WTC11 (cell line): ENCODE measurements around the gene NFIL3. TPM values are rescaled to one million over a fixed set of nuclear protein-coding genes. Genes with fewer than 3 reads are reported as not detected.
"Not testable (repeated sequence)": the region's sequence is repeated elsewhere in the genome, so short reads cannot be mapped to it uniquely, and the experiment has no call there.

ENCODE experiments used
- ATAC-seq: fragments of 200-7000 bp; cut with Tn5 transposase; 2 replicates; pipeline ENCODE4 v1.10.0; 2021; ENCODE audit warnings: mild to moderate bottlenecking, moderate library complexity
- CTCF ChIA-PET: fragments of 300-600 bp; sonication (Branson Sonifier 250); formaldehyde crosslinking; loops from one replicate; lab custom pipeline; 2021; ENCODE audit warnings: antibody characterized with exemption; lab: Charles Lee
- POLR2A ChIA-PET: fragments of 350-600 bp; sonication (Branson Sonifier 250); formaldehyde crosslinking; loops from one replicate; lab custom pipeline; 2021; ENCODE audit warnings: antibody characterized with exemption; lab: Charles Lee
- DNase-seq: peaks from one replicate; pipeline ENCODE4 v3.0.0; 2021; ENCODE audit warnings: low spot score
- H3K27ac Mint-ChIP-seq: 2 replicates; pipeline ENCODE4 v1.8.0; 2021; ENCODE audit warnings: mixed read lengths
- H3K27me3 Mint-ChIP-seq: 2 replicates; pipeline ENCODE4 v1.8.0; 2021; ENCODE audit warnings: low read depth, mild to moderate bottlenecking, moderate library complexity, mixed read lengths
- H3K36me3 Mint-ChIP-seq: 2 replicates; pipeline ENCODE4 v1.8.0; 2021; ENCODE audit warnings: mixed read lengths
- H3K4me1 Mint-ChIP-seq: 2 replicates; pipeline ENCODE4 v1.8.0; 2022; ENCODE audit warnings: mixed read lengths
- H3K4me3 Mint-ChIP-seq: 2 replicates; pipeline ENCODE4 v1.8.0; 2021; ENCODE audit warnings: mild to moderate bottlenecking, moderate library complexity, mixed read lengths
- H3K9me3 Mint-ChIP-seq: 2 replicates; pipeline ENCODE4 v1.8.0; 2021; ENCODE audit warnings: mixed read lengths
- AFF4 ChIP-seq: sonication (generic); formaldehyde crosslinking; IDR thresholded peaks from 2 replicates; pipeline ENCODE4 v1.8.1; 2023; ENCODE audit warnings: mild to moderate bottlenecking, missing genetic modification reagents, borderline replicate concordance
- ARID4B ChIP-seq: sonication (generic); formaldehyde crosslinking; IDR thresholded peaks from 2 replicates; pipeline ENCODE4 v1.8.0; 2023; ENCODE audit warnings: missing genetic modification reagents, mild to moderate bottlenecking, borderline replicate concordance
- CREM ChIP-seq: sonication (generic); formaldehyde crosslinking; IDR thresholded peaks from 2 replicates; pipeline ENCODE4 v1.8.1; 2022; ENCODE audit warnings: mild to moderate bottlenecking, missing genetic modification reagents, moderate library complexity
- HMGA2 ChIP-seq: fragments of 250-450 bp; sonication (Bioruptor Pico); IDR thresholded peaks from 2 replicates; pipeline ENCODE4 v1.4.0; 2021; ENCODE audit warnings: mild to moderate bottlenecking, moderate library complexity
- KAT7 ChIP-seq: sonication (generic); formaldehyde crosslinking; IDR thresholded peaks from 2 replicates; pipeline ENCODE4 v1.8.1; 2023; ENCODE audit warnings: missing genetic modification reagents, mild to moderate bottlenecking, borderline replicate concordance
- MLX ChIP-seq: sonication (generic); formaldehyde crosslinking; IDR thresholded peaks from 2 replicates; pipeline ENCODE4 v1.8.1; 2023; ENCODE audit warnings: mild to moderate bottlenecking, missing genetic modification reagents, moderate library complexity
- NFYB ChIP-seq: sonication (generic); formaldehyde crosslinking; conservative IDR thresholded peaks from 2 replicates; pipeline ENCODE4 v1.8.0; 2022; ENCODE audit warnings: low read depth, missing genetic modification reagents
- NR3C1 ChIP-seq: sonication (generic); formaldehyde crosslinking; conservative IDR thresholded peaks from 2 replicates; pipeline ENCODE4 v1.8.1; 2023; ENCODE audit warnings: low read depth, mild to moderate bottlenecking, missing genetic modification reagents
- RORB ChIP-seq: fragments of 250-450 bp; sonication (Bioruptor Pico); IDR thresholded peaks from 2 replicates; pipeline ENCODE4 v1.9.0; 2021; ENCODE audit warnings: mild to moderate bottlenecking
- SP1 ChIP-seq: sonication (generic); formaldehyde crosslinking; conservative IDR thresholded peaks from 2 replicates; pipeline ENCODE4 v1.8.1; 2022; ENCODE audit warnings: missing genetic modification reagents
- USF1 ChIP-seq: sonication (generic); formaldehyde crosslinking; IDR thresholded peaks from 2 replicates; pipeline ENCODE4 v1.8.0; 2022; ENCODE audit warnings: mild to moderate bottlenecking, missing genetic modification reagents
- ZNF138 ChIP-seq: sonication (generic); formaldehyde crosslinking; conservative IDR thresholded peaks from 2 replicates; pipeline ENCODE4 v1.8.1; 2022; ENCODE audit warnings: mild to moderate bottlenecking, moderate library complexity, missing genetic modification reagents
- ZNF512 ChIP-seq: sonication (generic); formaldehyde crosslinking; IDR thresholded peaks from 2 replicates; pipeline ENCODE4 v1.8.1; 2022; ENCODE audit warnings: missing genetic modification reagents, borderline replicate concordance
- total RNA-seq: library from RNA; stranded (reverse); gene quantifications from 3 replicates; pipeline ENCODE4 v1.2.3, GENCODE V29; 2021

NFIL3 gene
- total RNA-seq, 1 experiment from 2014 or later: 11.8 TPM

GRCh38 chr9:91371894-91372293 lies 51.7 kb downstream of the NFIL3 start (continued):
- TF ChIP-seq CREM (no peak), AFF4 (CRISPR knock-in tag) (no peak)

- not testable (repeated sequence) for H3K27me3 Mint-ChIP-seq
Observed at GRCh38 chr9:91370006-91370405, 53.6 kb downstream of the NFIL3 start.

GRCh38 chr9:91364702-91365101 lies 58.9 kb downstream of the NFIL3 start:
- ChIA-PET POLR2A (no interaction called here), CTCF (interaction anchor here (0.6 kb wide), 1 partner anchor 332 kb away, joined by 3 read pairs; no protein-coding TSS in a partner anchor)
- TF ChIP-seq ARID4B (CRISPR knock-in tag) (no peak), HMGA2 (CRISPR knock-in tag) (no peak), NFYB (CRISPR knock-in tag) (no peak), MLX (CRISPR knock-in tag) (no peak), NR3C1 (CRISPR knock-in tag) (no peak), USF1 (CRISPR knock-in tag) (no peak)
- peaks cover 17% of the 10 kb centered on the region for H3K4me1 Mint-ChIP-seq
- H3K27me3 Mint-ChIP-seq: no peaks in the 10 kb centered on the region
- ATAC-seq (no peak), DNase-seq (no peak)
- no peak overlapping the region for H3K27ac Mint-ChIP-seq
- peaks cover 24% of the 10 kb centered on the region for H3K9me3 Mint-ChIP-seq
- no peak overlapping the region for H3K4me3 Mint-ChIP-seq
- H3K36me3 Mint-ChIP-seq: no peaks in the 10 kb centered on the region

More at GRCh38 chr9:91370006-91370405, 53.6 kb downstream of the NFIL3 start:
- H3K27ac Mint-ChIP-seq, POLR2A ChIA-PET, DNase-seq, ATAC-seq, H3K4me3 Mint-ChIP-seq, CTCF ChIA-PET, H3K4me1 Mint-ChIP-seq, H3K36me3 Mint-ChIP-seq: not testable (repeated sequence)
- peaks cover 23% of the 10 kb centered on the region for H3K9me3 Mint-ChIP-seq

- Mint-ChIP-seq H3K27ac (no peak overlapping the region), H3K4me1 (peaks cover 24% of the 10 kb centered on the region), H3K9me3 (peaks cover 20% of the 10 kb centered on the region), H3K4me3 (no peak overlapping the region), H3K36me3 (peaks cover 7% of the 10 kb centered on the region), H3K27me3 (no peaks in the 10 kb centered on the region)
- no peak for DNase-seq
- no peak for ATAC-seq
- ChIA-PET POLR2A (no interaction called here), CTCF (no interaction called here)
- TF ChIP-seq ZNF512 (CRISPR knock-in tag) (no peak), KAT7 (CRISPR knock-in tag) (no peak), SP1 (CRISPR knock-in tag) (no peak), ZNF138 (CRISPR knock-in tag) (no peak), RORB (CRISPR knock-in tag) (no peak)
Observed at GRCh38 chr9:91364005-91364404, 59.6 kb downstream of the NFIL3 start.
